BLaER1 (cell line): ENCODE measurements around the gene TMEM74B.

ENCODE experiments used
- H3K27ac ChIP-seq: shearing (Covaris generic); formaldehyde crosslinking; 2 replicates; pipeline ENCODE4 v1.8.1; 2022
- H3K27me3 ChIP-seq: shearing (Covaris generic); formaldehyde crosslinking; 2 replicates; pipeline ENCODE4 v1.8.1; 2022
- H3K36me3 ChIP-seq: shearing (Covaris generic); formaldehyde crosslinking; 2 replicates; pipeline ENCODE4 v1.8.1; 2022
- H3K4me1 ChIP-seq: shearing (Covaris generic); formaldehyde crosslinking; 2 replicates; pipeline ENCODE4 v1.8.1; 2022
- H3K4me2 ChIP-seq: shearing (Covaris generic); formaldehyde crosslinking; 2 replicates; pipeline ENCODE4 v1.8.1; 2022
- H3K4me3 ChIP-seq: shearing (Covaris generic); formaldehyde crosslinking; 2 replicates; pipeline ENCODE4 v1.8.1; 2022
- H3K9ac ChIP-seq: shearing (Covaris generic); formaldehyde crosslinking; 2 replicates; pipeline ENCODE4 v1.8.1; 2022
- H3K9me3 ChIP-seq: shearing (Covaris generic); formaldehyde crosslinking; 2 replicates; pipeline ENCODE4 v1.8.1; 2022
- H4K20me1 ChIP-seq: shearing (Covaris generic); formaldehyde crosslinking; 2 replicates; pipeline ENCODE4 v1.8.1; 2022
- Cebpa-rat ChIP-seq: shearing (Covaris generic); IDR thresholded peaks from 2 replicates; pipeline ENCODE4 v1.8.1; 2022

TMEM74B gene

DNA sequence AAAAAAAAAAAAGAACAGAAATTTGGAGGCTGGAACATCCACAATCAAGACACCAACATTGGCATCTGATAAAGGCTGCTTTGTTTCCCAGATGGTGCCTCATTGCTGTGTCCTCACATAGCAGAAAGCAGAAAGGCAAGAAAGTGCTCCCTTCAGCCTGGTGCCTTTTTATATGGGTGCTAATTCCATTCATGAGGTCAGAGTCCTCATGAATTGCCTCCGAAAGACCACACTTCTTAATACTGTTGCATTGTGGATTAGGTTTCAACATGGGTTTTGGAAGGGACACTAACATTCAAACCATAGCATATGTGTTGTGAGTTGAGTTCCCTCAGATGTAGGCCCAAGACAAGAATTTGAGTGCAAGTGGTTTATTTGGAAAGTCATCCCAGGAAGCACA lies 10.4 kb upstream of the TMEM74B start:
- Histone ChIP-seq H3K4me2 (no peak overlapping the region), H3K27ac (no peak overlapping the region), H4K20me1 (no peaks in the 10 kb centered on the region), H3K36me3 (no peaks in the 10 kb centered on the region), H3K9ac (no peak overlapping the region), H3K27me3 (no peaks in the 10 kb centered on the region), H3K4me1 (no peaks in the 10 kb centered on the region), H3K4me3 (no peak overlapping the region), H3K9me3 (no peaks in the 10 kb centered on the region; the same call in 1 of the 2 replicates)
- TF ChIP-seq Cebpa-rat = no peak

DNA sequence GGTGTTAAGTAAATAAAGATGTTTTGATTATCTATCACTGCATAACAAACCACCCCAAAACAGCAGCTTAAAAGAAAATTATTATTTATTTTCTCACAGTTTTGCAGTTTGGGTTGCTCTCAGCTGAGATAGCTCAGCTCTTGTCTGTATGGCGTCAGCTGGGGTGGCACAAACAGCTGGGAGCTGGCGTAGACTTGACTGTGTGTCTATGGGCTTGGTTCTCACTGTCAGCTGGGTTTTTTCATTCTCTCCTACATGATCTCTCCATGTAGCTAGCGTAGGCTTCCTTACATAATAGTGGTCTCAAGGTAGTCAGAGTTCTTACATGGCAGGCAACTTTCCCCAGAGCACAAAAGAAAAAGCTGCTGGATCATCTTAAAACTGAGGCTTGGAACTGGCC lies 6.5 kb upstream of the TMEM74B start:
- Histone ChIP-seq H3K4me3 (no peak overlapping the region), H3K4me1 (no peaks in the 10 kb centered on the region), H3K9me3 (no peaks in the 10 kb centered on the region), H3K27ac (no peak overlapping the region), H3K36me3 (no peaks in the 10 kb centered on the region), H3K27me3 (peaks cover 5% of the 10 kb centered on the region), H4K20me1 (no peaks in the 10 kb centered on the region; the same call in 1 of the 2 replicates), H3K9ac (no peak overlapping the region), H3K4me2 (no peak overlapping the region)
- TF ChIP-seq Cebpa-rat = no peak

DNA sequence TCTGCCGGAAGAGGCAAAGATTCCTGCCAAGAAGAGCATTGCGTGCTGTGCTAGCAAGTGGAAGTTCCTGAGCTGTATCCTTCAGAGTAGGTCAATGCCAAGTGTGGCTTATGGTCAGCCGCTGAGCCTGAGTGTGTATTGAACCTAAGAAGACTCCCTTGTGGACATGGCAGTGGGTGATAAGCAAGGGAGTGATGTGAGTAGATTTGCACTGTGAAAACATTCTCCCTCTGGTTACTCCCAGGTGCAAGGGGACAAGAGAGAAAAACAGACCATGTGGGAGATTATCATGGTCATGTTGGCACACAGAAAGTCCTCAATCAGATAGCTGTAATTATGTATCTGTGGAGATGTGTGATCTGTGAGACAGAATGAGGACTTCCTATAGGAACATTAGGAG lies 6.1 kb upstream of the TMEM74B start:
- Histone ChIP-seq H3K4me3 (no peak overlapping the region), H3K27ac (no peak overlapping the region), H3K4me2 (no peak overlapping the region), H3K36me3 (no peaks in the 10 kb centered on the region), H4K20me1 (no peaks in the 10 kb centered on the region; the same call in 1 of the 2 replicates), H3K9me3 (no peaks in the 10 kb centered on the region), H3K4me1 (no peaks in the 10 kb centered on the region), H3K27me3 (peaks cover 10% of the 10 kb centered on the region), H3K9ac (no peak overlapping the region)
- no peak for TF ChIP-seq Cebpa-rat

DNA sequence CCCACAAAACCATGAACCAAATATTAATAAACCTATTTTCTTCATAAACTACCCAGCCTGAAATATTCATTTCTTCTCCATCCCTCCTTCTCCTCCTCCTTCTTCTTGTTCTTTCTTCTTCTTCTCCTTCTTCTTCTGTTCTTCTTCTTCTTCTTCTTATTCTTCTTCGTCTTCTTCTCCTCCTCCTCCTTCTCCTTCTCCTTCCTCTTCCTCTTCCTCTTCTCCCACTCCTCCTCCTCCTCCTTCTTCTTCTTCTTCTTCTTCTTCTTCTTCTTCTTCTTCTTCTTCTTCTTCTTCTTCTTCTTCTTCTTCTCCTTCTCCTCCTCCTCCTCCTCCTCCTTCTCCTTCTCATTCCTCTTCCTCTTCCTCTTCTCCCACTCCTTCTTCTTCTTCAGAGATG lies 5.0 kb upstream of the TMEM74B start:
- Histone ChIP-seq H3K4me1 (no peaks in the 10 kb centered on the region), H3K9me3 (no peaks in the 10 kb centered on the region), H3K4me3 (no peak overlapping the region), H3K9ac (no peak overlapping the region), H4K20me1 (peaks cover 1% of the 10 kb centered on the region; the same call in 1 of the 2 replicates), H3K27ac (no peak overlapping the region), H3K36me3 (no peaks in the 10 kb centered on the region), H3K4me2 (no peak overlapping the region), H3K27me3 (peaks cover 18% of the 10 kb centered on the region)
- no peak for TF ChIP-seq Cebpa-rat

DNA sequence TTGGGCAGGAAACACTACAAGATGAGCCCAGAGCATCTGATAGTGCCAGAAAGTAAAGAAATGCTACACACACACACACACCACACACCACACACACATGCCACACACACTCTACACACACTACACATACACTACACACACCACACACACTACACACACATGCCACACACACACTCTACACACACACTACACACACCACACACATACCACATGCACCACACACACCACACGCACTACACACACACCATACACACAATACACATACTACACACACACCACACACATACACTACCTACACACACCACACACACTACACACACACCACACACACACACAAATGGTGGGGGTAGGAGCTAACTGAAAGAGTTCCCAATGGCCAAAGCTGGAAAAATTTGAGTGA lies 3.6 kb upstream of the TMEM74B start:
- no peaks in the 10 kb centered on the region for H3K9me3 ChIP-seq
- no peaks in the 10 kb centered on the region for H3K36me3 ChIP-seq
- H3K4me2 ChIP-seq = no peak overlapping the region
- H3K4me3 ChIP-seq = no peak overlapping the region
- H4K20me1 ChIP-seq = peaks cover 16% of the 10 kb centered on the region; the same call in 1 of the 2 replicates
- H3K27me3 ChIP-seq = peaks cover 33% of the 10 kb centered on the region
- no peak for TF ChIP-seq Cebpa-rat
- no peak overlapping the region for H3K27ac ChIP-seq
- H3K9ac ChIP-seq = no peak overlapping the region
- H3K4me1 ChIP-seq = no peaks in the 10 kb centered on the region

DNA sequence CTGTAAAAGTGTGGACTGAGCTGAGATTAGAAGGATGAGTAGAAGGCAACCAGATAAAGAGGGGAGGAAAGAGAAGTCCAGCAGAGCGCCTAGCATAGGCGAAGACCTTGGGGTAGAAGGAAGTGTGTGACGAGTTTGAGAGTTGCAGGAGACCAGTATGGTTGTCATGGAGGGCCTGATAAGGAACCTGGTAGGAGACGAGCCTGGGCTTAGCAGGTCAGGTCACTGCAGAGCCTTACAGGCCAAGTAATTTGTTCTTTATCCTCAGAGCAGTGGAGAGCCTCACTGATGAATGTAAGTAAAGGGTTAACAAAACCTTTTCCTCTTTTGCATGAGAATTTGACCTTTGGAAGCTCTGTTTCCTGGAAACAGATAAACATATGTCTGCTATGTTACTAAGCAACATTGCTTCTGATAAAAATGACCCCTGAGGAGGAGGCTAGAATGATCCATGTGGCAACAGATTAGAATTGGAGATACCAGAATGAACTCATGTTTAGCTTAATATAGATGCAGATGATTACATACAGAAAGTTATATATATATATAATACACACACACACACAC lies 2.9 kb upstream of the TMEM74B start:
- Histone ChIP-seq H4K20me1 (peaks cover 16% of the 10 kb centered on the region; the same call in 1 of the 2 replicates), H3K4me2 (no peak overlapping the region), H3K27me3 (peaks cover 40% of the 10 kb centered on the region), H3K27ac (no peak overlapping the region), H3K4me3 (no peak overlapping the region), H3K9ac (no peak overlapping the region), H3K4me1 (no peaks in the 10 kb centered on the region), H3K9me3 (no peaks in the 10 kb centered on the region), H3K36me3 (no peaks in the 10 kb centered on the region)
- no peak for TF ChIP-seq Cebpa-rat

DNA sequence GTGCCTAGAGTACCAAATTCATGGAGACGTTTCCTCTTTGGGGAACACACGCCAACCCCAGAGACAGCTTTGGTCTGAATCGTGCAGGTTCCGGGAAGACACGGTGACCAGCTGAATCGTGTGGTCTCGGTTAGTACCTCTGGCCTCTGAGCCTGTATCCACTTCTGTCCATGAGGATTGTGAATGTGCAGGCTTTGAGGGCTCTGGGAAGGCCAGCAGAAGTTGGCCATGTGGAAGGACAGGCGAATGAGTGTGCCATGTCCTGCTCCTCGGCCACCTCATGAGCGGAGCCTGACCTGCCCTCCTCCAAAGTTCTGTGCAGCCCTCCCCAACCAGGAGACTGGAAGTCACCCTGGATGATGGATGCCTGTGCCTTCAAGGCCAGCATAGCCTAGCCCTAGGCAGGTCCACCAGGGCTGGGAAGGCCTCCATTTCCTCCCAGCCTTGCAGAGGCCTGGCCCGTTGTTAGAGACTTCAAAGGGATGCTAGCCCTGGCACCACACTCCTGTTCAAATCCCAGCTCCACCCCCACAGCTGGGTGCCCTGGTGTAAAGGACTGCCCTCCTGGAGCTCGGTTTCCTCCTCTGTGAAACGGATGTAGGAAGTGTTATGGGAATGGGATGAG lies 1.7 kb upstream of the TMEM74B start:
- Histone ChIP-seq H3K36me3 (no peaks in the 10 kb centered on the region), H3K4me1 (no peaks in the 10 kb centered on the region), H4K20me1 (peaks cover 16% of the 10 kb centered on the region; the same call in 1 of the 2 replicates), H3K4me2 (no peak overlapping the region), H3K27ac (no peak overlapping the region), H3K9me3 (no peaks in the 10 kb centered on the region), H3K27me3 (peaks cover 41% of the 10 kb centered on the region), H3K4me3 (no peak overlapping the region), H3K9ac (no peak overlapping the region)
- no peak for TF ChIP-seq Cebpa-rat

DNA sequence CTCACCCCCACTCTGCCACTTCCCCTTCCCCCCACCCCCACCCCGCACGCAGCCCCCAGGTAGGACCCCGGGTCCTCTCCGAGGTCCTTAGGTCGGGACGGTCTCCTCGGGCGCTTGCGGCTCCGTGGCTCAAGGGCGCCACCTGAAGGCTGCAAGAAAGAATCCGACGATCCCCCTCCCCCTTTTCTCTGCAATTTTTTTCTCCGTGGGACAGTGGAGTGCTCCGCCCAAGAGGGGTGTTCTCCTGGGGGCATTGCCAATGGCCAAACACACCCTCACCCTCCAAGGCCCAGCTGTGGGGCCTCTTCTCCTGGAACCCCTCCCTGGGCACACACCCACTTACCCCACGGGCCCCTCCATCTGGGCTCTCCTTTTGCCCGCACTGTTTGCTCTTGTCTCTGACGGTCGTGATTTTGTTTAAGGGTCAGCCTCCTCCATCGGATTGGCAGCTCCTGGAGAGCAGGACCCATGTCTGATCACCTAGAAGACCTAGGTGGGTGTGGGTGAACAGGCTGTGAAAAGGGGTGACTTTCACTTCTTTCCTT lies 1.1 kb upstream of the TMEM74B start:
- TF ChIP-seq Cebpa-rat = no peak
- Histone ChIP-seq H3K36me3 (no peaks in the 10 kb centered on the region; the same call in 1 of the 2 replicates), H3K4me1 (no peaks in the 10 kb centered on the region), H3K27ac (no peak overlapping the region), H3K9ac (no peak overlapping the region), H3K4me3 (peak overlapping the region; percentile 58; the same call in 1 of the 2 replicates), H3K27me3 (peaks cover 41% of the 10 kb centered on the region), H4K20me1 (peaks cover 22% of the 10 kb centered on the region; the same call in 1 of the 2 replicates), H3K9me3 (no peaks in the 10 kb centered on the region), H3K4me2 (peak overlapping the region; percentile 63)

DNA sequence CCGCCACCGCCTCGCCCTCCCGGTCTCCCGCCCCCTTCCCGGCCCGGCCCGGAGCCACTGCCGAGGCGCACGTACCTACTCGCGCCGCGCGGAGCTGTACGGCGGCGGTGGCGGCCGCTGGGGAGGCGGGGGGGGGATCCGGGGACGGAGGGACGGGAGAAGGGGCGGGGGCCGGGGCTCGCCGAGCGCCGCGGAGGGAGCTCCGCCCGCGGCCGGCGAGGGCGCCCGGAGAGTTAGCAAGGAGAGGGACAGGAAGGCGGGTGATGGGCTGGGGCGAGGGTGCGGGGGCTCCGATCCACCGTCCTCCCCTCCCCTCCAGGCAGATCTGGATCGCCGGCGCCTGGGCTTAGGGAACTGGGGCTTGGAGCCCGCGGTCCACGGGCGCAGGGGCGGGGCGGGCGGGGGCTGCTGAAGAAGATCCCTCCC lies 548 bp upstream of the TMEM74B start:
- H3K9me3 ChIP-seq = no peaks in the 10 kb centered on the region
- peak overlapping the region; percentile 58 for H3K4me3 ChIP-seq
- H3K27me3 ChIP-seq = peaks cover 41% of the 10 kb centered on the region
- no peaks in the 10 kb centered on the region; the same call in 1 of the 2 replicates for H3K36me3 ChIP-seq
- peak overlapping the region; percentile 63 for H3K4me2 ChIP-seq
- H3K9ac ChIP-seq = no peak overlapping the region
- peaks cover 24% of the 10 kb centered on the region; the same call in 1 of the 2 replicates for H4K20me1 ChIP-seq
- TF ChIP-seq Cebpa-rat = no peak
- H3K27ac ChIP-seq = no peak overlapping the region
- H3K4me1 ChIP-seq = no peaks in the 10 kb centered on the region

DNA sequence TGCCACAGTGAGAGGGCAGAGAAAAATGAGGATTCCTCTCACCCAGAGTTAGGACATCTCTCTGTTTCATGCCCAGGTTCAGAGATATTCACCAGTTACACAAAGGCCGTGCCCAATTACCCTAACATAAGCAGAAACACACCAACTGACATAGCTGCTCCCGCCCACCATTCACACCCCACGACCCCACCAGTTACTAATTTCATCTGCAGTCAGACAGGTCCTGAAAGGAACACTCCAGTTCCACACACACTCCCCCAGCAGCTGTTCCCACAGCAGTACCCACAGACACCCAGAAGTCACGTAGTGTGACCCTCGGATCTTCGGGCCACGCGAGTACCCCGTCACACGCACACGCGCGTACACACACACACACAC lies 532 bp downstream of the TMEM74B start:
- H3K9ac ChIP-seq = no peak overlapping the region
- no peaks in the 10 kb centered on the region for H3K9me3 ChIP-seq
- H3K27me3 ChIP-seq = peaks cover 41% of the 10 kb centered on the region
- no peak overlapping the region for H3K4me2 ChIP-seq
- no peaks in the 10 kb centered on the region; the same call in 1 of the 2 replicates for H3K36me3 ChIP-seq
- peaks cover 24% of the 10 kb centered on the region; the same call in 1 of the 2 replicates for H4K20me1 ChIP-seq
- H3K4me3 ChIP-seq = no peak overlapping the region
- no peak overlapping the region for H3K27ac ChIP-seq
- H3K4me1 ChIP-seq = no peaks in the 10 kb centered on the region
- TF ChIP-seq Cebpa-rat = no peak
